ENCODE results near the gene FILIP1. TPM values are rescaled to one million over a fixed set of nuclear protein-coding genes. Genes with fewer than 3 reads are reported as not detected.

The FILIP1 gene
- total RNA-seq, 1 experiment from 2014 or later, result not detected

- H3K27ac ChIP-seq (ENCODE audit: low read length), result no peak overlapping the region
- no peak for DNase-seq
- POLR2A ChIA-PET (ENCODE audit: unreplicated experiment), result no interaction called here
- intact Hi-C loops (cut with micrococcal nuclease), result no loop called here
- CTCF ChIA-PET, result no interaction called here
- H3K9ac ChIP-seq (ENCODE audit: low read length), result no peak overlapping the region
- H3K4me1 ChIP-seq (ENCODE audit: insufficient read depth, low read length), result no peaks in the 10 kb centered on the region
- no peak overlapping the region for H3K4me3 ChIP-seq (ENCODE audit: low read length)
- no peak for ATAC-seq
- H3K79me2 ChIP-seq (ENCODE audit: low read length), result no peaks in the 10 kb centered on the region
- H3K36me3 ChIP-seq (ENCODE audit: low read depth, low read length), result no peaks in the 10 kb centered on the region
- H2AFZ ChIP-seq (ENCODE audit: low read length), result no peak overlapping the region
- H4K20me1 ChIP-seq (ENCODE audit: low read length), result no peaks in the 10 kb centered on the region
- no peaks in the 10 kb centered on the region for H3F3A ChIP-seq (ENCODE audit: low read length, unreplicated experiment)
- no peaks in the 10 kb centered on the region for H3K27me3 ChIP-seq (ENCODE audit: low read length)
- TF ChIP-seq EZH2phosphoT487 (IDR thresholded peaks at IDR 0.05; ENCODE audit: borderline replicate concordance, low read length), result no peak
- TF ChIP-seq CTCF (conservative IDR thresholded peaks at IDR 0.05; ENCODE audit: low read depth, low read length), result no peak
- no peak for TF ChIP-seq EZH2 (IDR thresholded peaks at IDR 0.05; ENCODE audit: low read length, unreplicated experiment)
- no peaks in the 10 kb centered on the region for H3K9me2 ChIP-seq (replicated peaks; ENCODE audit: low read length)
- H3K4me2 ChIP-seq (ENCODE audit: low read length), result no peak overlapping the region
- no peaks in the 10 kb centered on the region for H3K9me3 ChIP-seq (ENCODE audit: low read length)
- BruUV-seq (replicated peaks), result no TSS peak
Observed at GRCh38 chr6:75481936-75482593, 11.5 kb downstream of the FILIP1 start.

GRCh38 chr6:75481394-75481793 is 12.2 kb downstream of the FILIP1 start:
- DNase-seq (no peak), ATAC-seq (no peak)
- H3K9ac ChIP-seq (ENCODE audit: low read length), result no peak overlapping the region
- no peak overlapping the region for H2AFZ ChIP-seq (ENCODE audit: low read length)
- no peaks in the 10 kb centered on the region for H3K36me3 ChIP-seq (ENCODE audit: low read depth, low read length)
- no peak for TF ChIP-seq CTCF (conservative IDR thresholded peaks at IDR 0.05; ENCODE audit: low read depth, low read length)
- no peak for TF ChIP-seq EZH2 (IDR thresholded peaks at IDR 0.05; ENCODE audit: low read length, unreplicated experiment)
- TF ChIP-seq EZH2phosphoT487 (IDR thresholded peaks at IDR 0.05; ENCODE audit: borderline replicate concordance, low read length), result no peak
- no peaks in the 10 kb centered on the region for H4K20me1 ChIP-seq (ENCODE audit: low read length)
- no peaks in the 10 kb centered on the region for H3K79me2 ChIP-seq (ENCODE audit: low read length)
- H3K9me2 ChIP-seq (replicated peaks; ENCODE audit: low read length), result no peaks in the 10 kb centered on the region
- no TSS peak for BruUV-seq (replicated peaks)
- no peaks in the 10 kb centered on the region for H3K27me3 ChIP-seq (ENCODE audit: low read length)
- H3K4me2 ChIP-seq (ENCODE audit: low read length), result no peak overlapping the region
- H3K4me1 ChIP-seq (ENCODE audit: insufficient read depth, low read length), result no peaks in the 10 kb centered on the region
- no peaks in the 10 kb centered on the region for H3K9me3 ChIP-seq (ENCODE audit: low read length)
- no peak overlapping the region for H3K4me3 ChIP-seq (ENCODE audit: low read length)
- ChIA-PET POLR2A (ENCODE audit: unreplicated experiment) (no interaction called here), CTCF (no interaction called here)
- no peak overlapping the region for H3K27ac ChIP-seq (ENCODE audit: low read length)
- intact Hi-C loops (cut with micrococcal nuclease), result no loop called here
- no peaks in the 10 kb centered on the region for H3F3A ChIP-seq (ENCODE audit: low read length, unreplicated experiment)

DNA sequence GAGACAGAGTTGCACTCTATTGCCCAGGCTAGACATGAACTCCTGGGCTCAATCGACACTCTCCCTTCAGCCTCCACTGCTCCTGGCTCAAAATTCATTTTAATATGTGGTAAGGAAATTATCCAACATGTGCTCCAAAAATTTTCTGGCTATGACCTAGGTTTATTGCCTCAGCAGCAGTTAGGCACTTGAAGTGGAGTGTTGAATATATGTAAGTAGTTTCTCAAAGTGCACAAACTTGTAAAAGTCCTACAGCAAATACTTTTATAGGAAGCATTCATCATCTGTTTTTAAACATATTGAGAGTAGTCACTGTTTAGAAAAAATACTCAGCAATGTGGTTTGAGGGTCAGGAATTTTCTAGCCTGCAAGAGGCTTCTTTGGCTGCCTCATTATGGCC is 13.2 kb downstream of the FILIP1 start:
- TF ChIP-seq CTCF (conservative IDR thresholded peaks at IDR 0.05; ENCODE audit: low read depth, low read length) (no peak), EZH2phosphoT487 (IDR thresholded peaks at IDR 0.05; ENCODE audit: borderline replicate concordance, low read length) (no peak), EZH2 (IDR thresholded peaks at IDR 0.05; ENCODE audit: low read length, unreplicated experiment) (no peak)
- no peak overlapping the region for H3K27ac ChIP-seq (ENCODE audit: low read length)
- no peaks in the 10 kb centered on the region for H3K4me1 ChIP-seq (ENCODE audit: insufficient read depth, low read length)
- H2AFZ ChIP-seq (ENCODE audit: low read length), result no peak overlapping the region
- no peak overlapping the region for H3K4me3 ChIP-seq (ENCODE audit: low read length)
- no peaks in the 10 kb centered on the region for H3F3A ChIP-seq (ENCODE audit: low read length, unreplicated experiment)
- H3K4me2 ChIP-seq (ENCODE audit: low read length), result no peak overlapping the region
- H3K9me2 ChIP-seq (replicated peaks; ENCODE audit: low read length), result no peaks in the 10 kb centered on the region
- H3K9me3 ChIP-seq (ENCODE audit: low read length), result no peaks in the 10 kb centered on the region
- POLR2A ChIA-PET (ENCODE audit: unreplicated experiment), result no interaction called here
- ATAC-seq, result peak; percentile 72
- H4K20me1 ChIP-seq (ENCODE audit: low read length), result no peaks in the 10 kb centered on the region
- H3K36me3 ChIP-seq (ENCODE audit: low read depth, low read length), result no peaks in the 10 kb centered on the region
- no TSS peak for BruUV-seq (replicated peaks)
- no peak overlapping the region for H3K9ac ChIP-seq (ENCODE audit: low read length)
- H3K79me2 ChIP-seq (ENCODE audit: low read length), result no peaks in the 10 kb centered on the region
- CTCF ChIA-PET, result no interaction called here
- DNase-seq, result no peak
- intact Hi-C loops (cut with micrococcal nuclease), result no loop called here
- no peaks in the 10 kb centered on the region for H3K27me3 ChIP-seq (ENCODE audit: low read length)
